Measurements from ENCODE around the gene RTN4IP1.
A peak's percentile ranks its signal among the peaks of the same experiment; 100 is the strongest.
"Not testable (repeated sequence)": the region's sequence is repeated elsewhere in the genome, so short reads cannot be mapped to it uniquely, and the experiment has no call there.

RTN4IP1 gene

GRCh38 chr6:106581468-106581867 is 47.8 kb downstream of the RTN4IP1 start:
- no peak for FAIRE-seq
- TF ChIP-seq POLR2A (IDR thresholded peaks at IDR 0.05; ENCODE audit: low read depth, low read length), result no peak
- no peak for DNase-seq (ENCODE audit: insufficient read length, low spot score)

- no peak for DNase-seq (ENCODE audit: insufficient read length, low spot score)
- no peak for FAIRE-seq
- TF ChIP-seq POLR2A (IDR thresholded peaks at IDR 0.05; ENCODE audit: low read depth, low read length), result no peak
Measured at GRCh38 chr6:106579281-106579680, 50.0 kb downstream of the RTN4IP1 start.

GRCh38 chr6:106574741-106575458 is 54.4 kb downstream of the RTN4IP1 start:
- FAIRE-seq, result no peak
- peak; percentile 50 for DNase-seq (ENCODE audit: insufficient read length, low spot score)
- no peak for TF ChIP-seq POLR2A (IDR thresholded peaks at IDR 0.05; ENCODE audit: low read depth, low read length)

- DNase-seq (ENCODE audit: insufficient read length, low spot score) (no peak), FAIRE-seq (no peak)
- TF ChIP-seq POLR2A (IDR thresholded peaks at IDR 0.05; ENCODE audit: low read depth, low read length), result no peak
Measured at GRCh38 chr6:106572875-106573585, 56.3 kb downstream of the RTN4IP1 start.

- no peak for TF ChIP-seq POLR2A (IDR thresholded peaks at IDR 0.05; ENCODE audit: low read depth, low read length)
- no peak for FAIRE-seq
- no peak for DNase-seq (ENCODE audit: insufficient read length, low spot score)
Measured at GRCh38 chr6:106572436-106572835, 56.9 kb downstream of the RTN4IP1 start.

GRCh38 chr6:106569428-106569827 is 59.9 kb downstream of the RTN4IP1 start:
- DNase-seq (ENCODE audit: insufficient read length, low spot score) (no peak), FAIRE-seq (no peak)
- TF ChIP-seq POLR2A (IDR thresholded peaks at IDR 0.05; ENCODE audit: low read depth, low read length), result no peak

GRCh38 chr6:106568530-106568929 is 60.8 kb downstream of the RTN4IP1 start:
- TF ChIP-seq POLR2A (IDR thresholded peaks at IDR 0.05; ENCODE audit: low read depth, low read length), result no peak
- DNase-seq (ENCODE audit: insufficient read length, low spot score) (no peak), FAIRE-seq (no peak)

- FAIRE-seq (no peak), DNase-seq (ENCODE audit: insufficient read length, low spot score) (no peak)
- no peak for TF ChIP-seq POLR2A (IDR thresholded peaks at IDR 0.05; ENCODE audit: low read depth, low read length)
Measured at GRCh38 chr6:106564476-106564875, 64.8 kb downstream of the RTN4IP1 start.

GRCh38 chr6:106563614-106564013 is 65.7 kb downstream of the RTN4IP1 start:
- TF ChIP-seq POLR2A (IDR thresholded peaks at IDR 0.05; ENCODE audit: low read depth, low read length), result no peak
- no peak for FAIRE-seq

GRCh38 chr6:106561686-106562405 is 67.5 kb downstream of the RTN4IP1 start:
- no peak for DNase-seq (ENCODE audit: insufficient read length, low spot score)
- FAIRE-seq, result no peak
- no peak for TF ChIP-seq POLR2A (IDR thresholded peaks at IDR 0.05; ENCODE audit: low read depth, low read length)

More at GRCh38 chr6:106563614-106564013, 65.7 kb downstream of the RTN4IP1 start:
- no peak for DNase-seq (ENCODE audit: insufficient read length, low spot score)

GRCh38 chr6:106560996-106561685 is 68.2 kb downstream of the RTN4IP1 start:
- FAIRE-seq, result no peak
- DNase-seq (ENCODE audit: insufficient read length, low spot score), result no peak
- TF ChIP-seq POLR2A (IDR thresholded peaks at IDR 0.05; ENCODE audit: low read depth, low read length), result no peak

- DNase-seq (ENCODE audit: insufficient read length, low spot score); FAIRE-seq: not testable (repeated sequence)
Measured at GRCh38 chr6:106559659-106560058, 69.6 kb downstream of the RTN4IP1 start.

GRCh38 chr6:106558364-106558763 is 70.9 kb downstream of the RTN4IP1 start:
- no peak for FAIRE-seq
- no peak for TF ChIP-seq POLR2A (IDR thresholded peaks at IDR 0.05; ENCODE audit: low read depth, low read length)
- no peak for DNase-seq (ENCODE audit: insufficient read length, low spot score)

- DNase-seq (ENCODE audit: insufficient read length, low spot score) (no peak), FAIRE-seq (no peak)
- no peak for TF ChIP-seq POLR2A (IDR thresholded peaks at IDR 0.05; ENCODE audit: low read depth, low read length)
Measured at GRCh38 chr6:106557837-106558236, 71.5 kb downstream of the RTN4IP1 start.
